HEK293T (cell line): ENCODE results near the gene IMPG1.
"Not testable (repeated sequence)": the region's sequence is repeated elsewhere in the genome, so short reads cannot be mapped to it uniquely, and the experiment has no call there.

Experiments
- CTCF ChIA-PET: fragments of 350-600 bp; formaldehyde crosslinking; extraction: SDS; loops from one replicate; lab custom pipeline; 2021; ENCODE audit warnings: antibody characterized with exemption, inconsistent platforms; lab: Yijun Ruan, JAX
- POLR2A ChIA-PET: fragments of 350-600 bp; formaldehyde crosslinking; extraction: SDS; loops from one replicate; lab custom pipeline; 2020; ENCODE audit warnings: antibody characterized with exemption, inconsistent platforms; lab: Yijun Ruan, JAX
- DNase-seq: peaks from one replicate; pipeline ENCODE4 v3.0.0; 2012; ENCODE audit warnings: mixed read lengths; ENCODE audit errors: extremely low spot score
- ARNT ChIP-seq: fragments of 450-650 bp; IDR thresholded peaks from 2 replicates; pipeline ENCODE4 v1.6.1; 2017; ENCODE audit warnings: mild to moderate bottlenecking
- BHLHE40 ChIP-seq: fragments of 450-650 bp; IDR thresholded peaks from 2 replicates; pipeline ENCODE4 v1.6.1; 2016; ENCODE audit warnings: mild to moderate bottlenecking, moderate library complexity, borderline replicate concordance
- CTBP1 ChIP-seq: fragments of 450-650 bp; IDR thresholded peaks from 2 replicates; pipeline ENCODE4 v1.6.1; 2016; ENCODE audit warnings: borderline replicate concordance
- ELF4 ChIP-seq: fragments of 450-650 bp; IDR thresholded peaks from 2 replicates; pipeline ENCODE4 v1.6.1; 2017; ENCODE audit warnings: antibody characterized with exemption
- FOXA1 ChIP-seq: fragments of 450-650 bp; IDR thresholded peaks from 2 replicates; pipeline ENCODE4 v1.6.1; 2016; ENCODE audit warnings: mild to moderate bottlenecking
- FOXK2 ChIP-seq: fragments of 450-650 bp; IDR thresholded peaks from 2 replicates; pipeline ENCODE4 v1.6.1; 2016; ENCODE audit warnings: mild to moderate bottlenecking
- FOXM1 ChIP-seq: fragments of 450-650 bp; IDR thresholded peaks from 2 replicates; pipeline ENCODE4 v1.6.1; 2017; ENCODE audit warnings: mild to moderate bottlenecking, borderline replicate concordance
- HDGF ChIP-seq: fragments of 450-650 bp; IDR thresholded peaks from 2 replicates; pipeline ENCODE4 v1.6.1; 2017; ENCODE audit warnings: antibody characterized with exemption, borderline replicate concordance
- L3MBTL2 ChIP-seq: fragments of 450-650 bp; conservative IDR thresholded peaks from 2 replicates; pipeline ENCODE4 v1.6.1; 2016; ENCODE audit warnings: mild to moderate bottlenecking
- LEF1 ChIP-seq: fragments of 450-650 bp; IDR thresholded peaks from 2 replicates; pipeline ENCODE4 v1.6.1; 2017; ENCODE audit warnings: mild to moderate bottlenecking, borderline replicate concordance
- NFRKB ChIP-seq: fragments of 450-650 bp; IDR thresholded peaks from 2 replicates; pipeline ENCODE4 v1.6.1; 2016; ENCODE audit warnings: mild to moderate bottlenecking, moderate library complexity
- SP1 ChIP-seq: fragments of 450-650 bp; IDR thresholded peaks from 2 replicates; pipeline ENCODE4 v1.6.1; 2017
- SUZ12 ChIP-seq: fragments of 450-650 bp; IDR thresholded peaks from 2 replicates; pipeline ENCODE4 v1.6.1; 2016; ENCODE audit warnings: mild to moderate bottlenecking
- TARDBP ChIP-seq: fragments of 450-650 bp; IDR thresholded peaks from 2 replicates; pipeline ENCODE4 v1.6.1; 2016
- ZNF384 ChIP-seq: fragments of 450-650 bp; IDR thresholded peaks from 2 replicates; pipeline ENCODE4 v1.6.1; 2016
- TF ChIP-seq, protein P1 (sequence below): fragments of 450-650 bp; IDR thresholded peaks from 2 replicates; pipeline ENCODE4 v1.6.1; 2016

IMPG1 gene

DNA sequence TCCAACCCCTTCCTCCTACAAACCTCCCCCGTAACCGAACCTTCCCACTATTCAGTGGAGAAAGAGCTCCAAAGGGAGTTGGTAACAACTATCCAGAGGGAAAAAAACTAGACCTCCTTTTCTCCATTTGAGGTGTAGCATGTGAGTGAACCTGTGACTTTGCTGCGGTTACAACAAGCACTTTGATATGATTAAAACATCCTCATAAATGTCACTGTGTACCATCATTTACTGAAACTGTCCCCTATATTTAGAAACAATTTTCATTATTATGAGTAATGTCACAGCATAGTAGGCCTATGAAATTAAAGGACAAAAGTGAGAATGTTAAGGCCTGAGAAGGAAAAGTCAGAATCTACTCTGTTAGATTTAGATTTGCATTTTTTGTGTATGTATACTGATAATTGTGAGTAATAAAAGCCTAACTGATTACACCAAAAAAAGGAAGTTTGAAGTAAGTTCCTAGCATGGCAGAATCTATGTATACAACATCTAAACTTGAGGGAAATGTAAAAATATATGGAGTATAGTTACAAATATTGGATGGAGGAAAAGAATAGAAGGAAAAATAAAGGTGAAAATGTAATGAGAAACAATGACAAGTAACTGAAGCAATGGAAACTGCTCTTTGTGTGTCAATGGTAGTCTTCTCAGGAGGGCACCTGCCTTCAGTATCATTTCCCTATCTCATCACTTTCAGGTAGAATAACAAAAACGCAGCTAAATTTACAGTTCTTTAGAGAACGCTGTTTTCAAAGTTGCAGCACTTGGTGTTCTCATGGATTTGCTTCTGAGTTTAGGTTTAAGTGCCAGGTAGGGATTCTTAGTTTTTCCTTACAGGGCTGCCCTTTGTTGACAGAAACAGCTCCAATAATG is 145.9 kb downstream of the IMPG1 start:
- CTCF ChIA-PET = no interaction called here
- DNase-seq = no peak
- POLR2A ChIA-PET = no interaction called here
- TF ChIP-seq BHLHE40 = no peak
- no peak for TF ChIP-seq ARNT
- no peak for TF ChIP-seq FOXK2
- TF ChIP-seq L3MBTL2 = no peak
- no peak for TF ChIP-seq CTBP1
- no peak for TF ChIP-seq ZNF384
- no peak for TF ChIP-seq HDGF
- TF ChIP-seq SP1 = no peak
- no peak for TF ChIP-seq FOXM1

- no peak for DNase-seq
- TF ChIP-seq LEF1 = no peak
- TF ChIP-seq BHLHE40 = no peak
- no peak for TF ChIP-seq L3MBTL2
- no peak for TF ChIP-seq ELF4
- TF ChIP-seq, protein P1, sequence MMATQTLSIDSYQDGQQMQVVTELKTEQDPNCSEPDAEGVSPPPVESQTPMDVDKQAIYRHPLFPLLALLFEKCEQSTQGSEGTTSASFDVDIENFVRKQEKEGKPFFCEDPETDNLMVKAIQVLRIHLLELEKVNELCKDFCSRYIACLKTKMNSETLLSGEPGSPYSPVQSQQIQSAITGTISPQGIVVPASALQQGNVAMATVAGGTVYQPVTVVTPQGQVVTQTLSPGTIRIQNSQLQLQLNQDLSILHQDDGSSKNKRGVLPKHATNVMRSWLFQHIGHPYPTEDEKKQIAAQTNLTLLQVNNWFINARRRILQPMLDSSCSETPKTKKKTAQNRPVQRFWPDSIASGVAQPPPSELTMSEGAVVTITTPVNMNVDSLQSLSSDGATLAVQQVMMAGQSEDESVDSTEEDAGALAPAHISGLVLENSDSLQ = no peak
- CTCF ChIA-PET = no interaction called here
- POLR2A ChIA-PET = no interaction called here
Observed at GRCh38 chr6:75922226-75922625, 150.2 kb downstream of the IMPG1 start.

GRCh38 chr6:75913040-75913439 is 159.4 kb downstream of the IMPG1 start:
- POLR2A ChIA-PET = no interaction called here
- no peak for DNase-seq
- CTCF ChIA-PET = no interaction called here
- TF ChIP-seq FOXK2 (no peak), HDGF (no peak), SP1 (no peak)

- no peak for TF ChIP-seq SUZ12
- no peak for TF ChIP-seq ZNF384
- no peak for TF ChIP-seq TARDBP
- no peak for TF ChIP-seq FOXK2
- no peak for TF ChIP-seq ELF4
- TF ChIP-seq, protein P1 = no peak
- no peak for TF ChIP-seq BHLHE40
- TF ChIP-seq HDGF = no peak
- TF ChIP-seq NFRKB = no peak
- TF ChIP-seq SP1 = no peak
- no peak for TF ChIP-seq FOXA1
- ChIA-PET POLR2A (no interaction called here), CTCF (no interaction called here)
- DNase-seq = no peak
Observed at GRCh38 chr6:75907444-75907843, 165.0 kb downstream of the IMPG1 start.

DNA sequence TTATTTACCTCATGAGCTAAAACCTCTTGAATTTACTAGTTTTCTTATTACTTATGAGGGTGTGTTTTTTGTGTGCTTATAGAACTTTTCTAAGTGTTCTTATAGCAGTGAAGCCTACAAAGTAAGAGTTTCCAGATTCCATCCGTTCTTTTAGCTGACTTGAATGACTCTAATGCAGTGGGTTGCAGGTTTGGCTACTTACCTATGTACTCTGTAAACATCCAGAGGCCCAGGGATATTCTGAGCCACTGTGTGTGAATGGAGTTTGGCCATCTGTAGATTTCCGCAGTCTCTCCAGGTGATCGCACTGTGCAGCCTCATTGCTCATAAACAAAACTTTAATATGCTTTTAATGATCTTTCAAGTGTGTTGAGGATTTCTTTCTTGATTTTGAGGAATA is 165.6 kb downstream of the IMPG1 start:
- no peak for TF ChIP-seq SUZ12
- TF ChIP-seq CTBP1 = no peak
- no peak for TF ChIP-seq FOXA1
- no peak for TF ChIP-seq LEF1
- no peak for TF ChIP-seq FOXK2
- TF ChIP-seq, protein P1 = no peak
- TF ChIP-seq SP1 = no peak
- no peak for TF ChIP-seq TARDBP
- TF ChIP-seq BHLHE40 = no peak
- DNase-seq = no peak
- ChIA-PET CTCF (no interaction called here), POLR2A (no interaction called here)

- POLR2A ChIA-PET, DNase-seq, CTCF ChIA-PET: not testable (repeated sequence)
Observed at GRCh38 chr6:75905129-75905528, 167.3 kb downstream of the IMPG1 start.

- CTCF ChIA-PET, DNase-seq, POLR2A ChIA-PET: not testable (repeated sequence)
Observed at GRCh38 chr6:75900216-75900615, 172.2 kb downstream of the IMPG1 start.
